GM21786 (cell line): ENCODE data around the gene RABEPK.
"Not testable (repeated sequence)": the region's sequence is repeated elsewhere in the genome, so short reads cannot be mapped to it uniquely, and the experiment has no call there.

Source experiments
- ATAC-seq: cut with Tn5 transposase; IDR thresholded peaks from one replicate; pipeline ENCODE4 v1.9.1; 2021; ENCODE audit not compliant: unreplicated experiment

The RABEPK gene

GRCh38 chr9:125194466-125194865 lies 5.9 kb upstream of the RABEPK start:
- not testable (repeated sequence) for ATAC-seq

DNA sequence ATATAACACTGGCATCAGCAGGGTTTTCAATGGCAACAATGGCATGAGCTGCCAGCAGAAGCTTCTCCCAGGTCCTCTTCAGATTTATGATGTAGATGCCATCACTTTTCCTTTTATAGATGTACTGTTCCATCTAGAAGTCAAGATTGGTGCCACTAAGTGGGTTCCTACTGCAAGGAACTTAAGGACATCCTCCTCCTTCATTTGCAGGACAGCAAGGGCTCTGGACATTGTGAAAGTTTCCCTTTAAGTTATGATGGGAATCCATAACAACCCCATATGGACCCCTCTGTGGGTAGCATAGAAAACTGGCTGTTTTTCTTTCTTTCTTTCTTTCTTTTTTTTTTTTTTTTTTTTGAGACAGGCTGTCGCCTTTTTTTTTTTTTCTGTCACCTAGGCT lies 4.8 kb upstream of the RABEPK start:
- not testable (repeated sequence) for ATAC-seq

DNA sequence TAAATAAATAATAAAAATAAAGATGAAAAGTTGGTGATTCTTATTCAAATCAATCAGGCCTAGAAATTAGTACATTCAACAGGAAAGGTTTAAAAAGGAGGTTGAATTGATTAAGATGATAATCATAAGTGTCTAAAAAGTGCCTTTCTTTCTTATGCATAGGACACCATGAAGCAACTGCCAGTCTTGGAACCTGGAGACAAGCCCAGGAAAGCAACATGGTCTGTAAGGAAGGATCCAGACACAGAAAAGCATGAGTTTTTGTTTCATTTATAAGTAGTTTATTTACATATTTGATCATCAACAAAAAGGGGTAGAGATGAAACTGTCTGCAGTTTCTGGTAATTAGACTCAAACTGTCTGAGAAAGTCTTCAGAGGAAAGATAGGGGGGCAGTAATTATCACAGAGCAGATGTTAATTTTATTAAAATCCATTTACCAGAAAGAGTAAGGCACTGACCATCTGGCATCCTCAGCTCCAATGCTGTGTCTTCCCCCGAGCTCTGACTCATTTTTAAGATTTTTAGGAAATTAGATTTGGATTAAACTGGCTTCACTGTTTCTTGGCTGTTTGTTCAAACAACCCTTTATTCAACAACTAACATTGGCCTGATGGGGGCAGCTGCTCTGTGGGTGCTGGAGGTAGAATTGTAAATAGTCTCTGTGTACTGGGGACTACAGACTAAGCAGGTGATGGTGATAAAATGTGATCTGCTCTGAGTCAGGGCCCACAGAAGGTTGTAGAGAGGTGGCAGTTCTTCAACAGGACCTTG lies 2.7 kb downstream of the RABEPK start:
- ATAC-seq: no peak

- ATAC-seq: no peak
Measured at GRCh38 chr9:125204477-125204876, 4.1 kb downstream of the RABEPK start.

- ATAC-seq: no peak
Measured at GRCh38 chr9:125214186-125214585, 13.8 kb downstream of the RABEPK start.

DNA sequence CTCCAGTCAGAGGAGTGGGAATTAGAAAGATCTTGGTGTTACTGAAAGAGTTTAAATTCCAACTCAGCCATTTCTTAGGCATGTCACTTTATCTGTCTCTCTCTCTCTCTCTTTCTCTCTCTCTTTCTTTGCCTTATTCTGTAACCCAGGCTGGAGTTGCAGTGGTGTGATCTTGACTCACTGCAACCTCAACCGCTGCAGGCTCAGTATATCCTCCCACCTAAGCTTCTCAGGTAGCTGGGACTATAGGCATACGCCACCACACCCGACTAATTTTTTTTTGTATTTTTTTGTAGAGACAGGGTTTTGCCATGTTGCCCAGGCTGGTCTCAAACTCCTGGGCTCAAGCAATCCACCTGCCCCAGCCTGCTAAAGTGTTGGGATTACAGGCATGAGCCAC lies 18.3 kb downstream of the RABEPK start:
- ATAC-seq: no peak

DNA sequence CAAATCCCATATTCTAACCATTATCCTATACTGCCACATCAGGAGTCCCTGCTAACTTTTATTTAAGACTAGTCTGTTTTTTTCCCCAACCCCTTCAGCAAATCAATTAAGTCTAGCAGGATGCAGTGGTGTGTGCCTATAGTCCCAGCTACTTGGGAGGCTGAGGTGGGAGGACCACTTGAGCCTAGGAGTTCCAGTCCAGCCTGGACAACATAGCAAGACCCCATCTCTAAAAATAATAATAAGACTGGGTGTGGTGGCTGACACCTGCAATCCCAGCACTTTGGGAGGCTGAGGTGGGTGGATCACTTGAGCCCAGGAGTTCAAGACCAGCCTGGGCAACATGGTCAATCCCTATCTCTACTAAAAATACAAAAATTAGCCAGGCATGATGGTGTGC lies 24.5 kb downstream of the RABEPK start:
- ATAC-seq: not testable (repeated sequence)

GRCh38 chr9:125227761-125228160 lies 27.4 kb downstream of the RABEPK start:
- no peak for ATAC-seq

DNA sequence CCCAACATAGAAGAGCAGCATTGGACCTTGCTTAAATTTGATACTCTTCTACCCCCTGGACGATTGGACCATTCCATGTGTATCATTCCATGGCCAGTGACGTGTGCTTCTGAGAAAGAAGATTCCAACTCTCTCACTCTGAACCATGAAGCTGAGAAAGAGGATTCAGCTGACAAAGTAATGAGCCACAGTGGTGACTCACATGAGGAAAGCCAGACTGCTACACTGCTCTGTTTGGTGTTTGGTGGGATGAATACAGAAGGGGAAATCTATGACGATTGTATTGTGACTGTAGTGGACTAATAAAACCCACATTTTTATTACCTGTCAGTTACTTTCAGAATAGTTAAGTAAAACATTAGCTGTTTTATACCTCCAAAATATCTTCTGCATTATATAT lies 33.3 kb downstream of the RABEPK start:
- ATAC-seq: no peak

DNA sequence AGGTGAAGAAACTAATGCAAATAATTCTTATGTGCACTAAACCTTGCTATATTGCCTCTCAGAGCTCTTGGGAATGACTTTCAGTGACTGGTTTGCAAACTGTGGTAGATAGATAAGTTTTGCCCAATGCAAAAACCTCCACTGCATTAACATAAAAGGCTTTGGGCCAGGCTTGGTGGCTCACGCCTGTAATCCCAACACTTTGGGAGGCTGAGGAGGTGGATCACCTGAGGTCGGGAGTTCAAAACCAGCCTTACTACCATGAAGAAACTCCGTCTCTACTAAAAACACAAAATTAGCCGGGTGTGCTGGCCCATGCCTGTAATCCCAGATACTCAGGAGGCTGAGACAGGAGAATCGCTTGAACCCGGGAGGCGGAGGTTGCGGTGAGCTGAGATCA lies 33.8 kb downstream of the RABEPK start:
- ATAC-seq: not testable (repeated sequence)

GRCh38 chr9:125235804-125236519 lies 35.6 kb downstream of the RABEPK start:
- no peak for ATAC-seq

- ATAC-seq: not testable (repeated sequence)
Measured at GRCh38 chr9:125236520-125237159, 36.3 kb downstream of the RABEPK start.

GRCh38 chr9:125238127-125238914 lies 38.0 kb downstream of the RABEPK start:
- no peak for ATAC-seq

DNA sequence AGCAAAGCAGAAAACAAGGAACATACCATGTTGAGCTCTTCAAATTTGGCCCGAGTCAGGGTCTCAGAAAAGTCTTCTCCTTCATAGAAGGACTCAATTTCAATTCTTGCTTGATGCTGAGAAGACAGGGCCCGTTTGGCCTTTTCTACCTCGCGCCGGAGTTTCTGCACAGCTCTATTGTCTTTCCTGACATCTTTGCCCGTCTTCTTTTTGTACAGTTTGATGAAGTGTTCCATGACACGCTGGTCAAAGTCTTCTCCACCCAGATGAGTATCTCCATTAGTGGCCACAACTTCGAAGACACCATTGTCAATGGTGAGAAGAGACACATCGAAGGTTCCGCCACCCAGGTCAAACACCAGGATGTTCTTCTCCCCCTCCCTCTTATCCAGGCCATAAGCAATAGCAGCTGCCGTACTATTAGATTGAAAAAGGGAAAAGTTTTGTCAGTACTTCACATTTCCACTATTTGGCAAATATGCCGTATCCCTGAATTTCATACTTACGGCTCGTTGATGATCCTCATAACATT lies 38.6 kb downstream of the RABEPK start:
- ATAC-seq: no peak

DNA sequence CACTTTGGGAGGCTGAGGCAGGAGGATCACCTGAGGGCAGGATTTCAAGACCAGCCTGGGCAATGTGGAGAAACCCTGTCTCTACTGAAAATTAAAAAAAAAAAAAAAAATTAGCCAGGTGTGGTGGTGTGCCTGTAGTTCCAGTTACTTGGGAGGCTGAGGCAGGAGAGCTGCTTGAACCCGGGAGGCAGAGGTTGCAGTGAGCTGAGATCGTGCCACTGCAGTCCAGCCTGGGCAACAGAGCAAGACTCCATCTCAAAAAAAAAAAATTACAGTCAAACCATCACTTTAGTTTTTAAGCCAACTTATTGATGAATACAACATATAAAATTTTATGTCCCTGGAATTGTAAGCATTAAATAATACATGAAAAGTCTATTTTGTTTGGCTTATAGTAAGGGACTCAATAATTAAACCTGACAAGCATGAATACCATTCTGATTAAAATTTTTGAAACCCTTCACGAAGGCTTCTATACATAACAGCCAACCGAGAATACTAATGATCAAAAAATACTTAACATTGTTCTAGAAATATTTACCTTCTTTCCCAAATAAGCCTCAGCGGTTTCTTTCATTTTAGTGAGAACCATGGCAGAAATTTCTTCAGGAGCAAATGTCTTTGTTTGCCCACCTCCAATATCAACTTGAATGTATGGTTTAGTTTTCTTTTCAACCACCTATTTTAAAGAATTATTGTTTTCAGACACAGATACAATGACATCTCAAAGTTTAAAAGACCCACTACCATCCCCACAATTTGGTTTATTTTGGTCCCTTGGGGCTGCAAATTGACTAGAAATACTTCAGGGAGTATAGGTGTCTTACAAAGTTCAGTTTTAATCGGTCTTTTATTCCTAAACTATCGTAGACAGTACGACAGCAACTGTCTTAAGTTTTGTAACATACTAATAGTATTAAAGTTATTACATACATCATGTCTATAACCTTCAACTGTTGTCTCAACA lies 39.6 kb downstream of the RABEPK start:
- ATAC-seq: no peak

DNA sequence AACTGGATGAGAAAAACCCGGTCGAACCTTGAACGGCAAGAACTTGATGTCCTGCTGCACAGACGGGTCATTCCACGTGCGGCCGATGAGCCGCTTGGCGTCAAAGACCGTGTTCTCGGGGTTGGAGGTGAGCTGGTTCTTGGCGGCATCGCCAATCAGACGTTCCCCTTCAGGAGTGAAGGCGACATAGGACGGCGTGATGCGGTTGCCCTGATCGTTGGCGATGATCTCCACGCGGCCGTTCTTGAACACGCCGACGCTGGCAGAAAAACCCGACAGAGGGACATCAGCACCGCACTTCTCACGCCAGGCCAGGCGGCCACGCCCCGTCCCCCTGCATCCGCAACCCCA lies 40.3 kb downstream of the RABEPK start:
- no peak for ATAC-seq

- ATAC-seq: peak; percentile 95
Measured at GRCh38 chr9:125241000-125241862, 40.9 kb downstream of the RABEPK start, which contains the start of gene HSPA5. HSPA5 (minus strand) TSS chr9:125241343; CDS start chr9:125241126, 217 bp downstream.

DNA sequence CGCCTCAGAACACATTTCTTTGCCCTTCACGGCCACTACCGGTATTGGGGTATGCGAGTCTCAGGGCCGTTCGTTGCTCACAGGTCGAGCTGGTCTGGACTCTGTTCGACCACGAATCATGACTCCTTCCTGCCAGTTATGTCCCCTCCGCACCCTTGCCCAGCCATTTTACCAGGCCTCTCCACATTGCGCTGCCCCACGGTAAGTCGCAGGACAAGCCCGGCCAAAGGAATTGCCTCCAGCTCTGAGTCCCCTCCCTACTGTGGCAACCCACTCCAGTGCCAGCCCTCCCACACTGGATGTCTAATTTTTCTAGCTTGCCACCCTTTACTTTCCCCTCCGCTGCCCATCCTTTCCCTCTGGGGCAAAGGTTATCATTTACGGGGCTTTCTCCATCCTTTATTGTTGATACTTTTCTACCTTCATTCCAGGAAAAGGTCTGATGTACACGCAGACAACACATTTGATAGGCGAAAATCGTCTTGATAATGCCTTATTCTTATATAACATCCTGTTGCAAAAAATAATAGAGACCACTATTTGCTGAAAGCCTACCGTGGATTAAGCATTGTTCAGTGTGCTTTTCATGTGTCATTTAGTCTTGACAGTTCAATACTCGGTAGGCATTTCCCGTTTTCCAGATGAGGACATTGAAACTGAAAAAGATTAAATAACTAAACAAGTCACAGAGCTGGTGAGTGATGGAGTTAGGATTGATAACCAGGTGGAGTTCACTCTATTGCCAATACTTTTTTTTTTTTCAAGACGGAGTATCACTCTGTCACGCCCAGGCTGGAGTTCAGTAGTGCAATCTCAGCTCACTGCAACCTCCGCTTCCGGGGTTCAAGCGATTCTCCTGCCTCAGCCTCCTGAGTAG lies 41.8 kb downstream of the RABEPK start:
- peak; percentile 17 for ATAC-seq
